ENCODE measurements around the gene TRNAU1AP. TPM values are rescaled to one million over a fixed set of nuclear protein-coding genes. Genes with fewer than 3 reads are reported as not detected.
"Not testable (repeated sequence)": the region's sequence is repeated elsewhere in the genome, so short reads cannot be mapped to it uniquely, and the experiment has no call there.

Gene TRNAU1AP
- total RNA-seq, 3 donors from 2014 or later (not counting 1 experiment from before 2014, with no cell fraction given): 28.3 to 38.7 (median 32.1) TPM

- DNase-seq: peak in 1 of 2 donors; percentile 34
- 50% methylated on average over 6 of the region's 13 CpGs for WGBS (ENCODE audit: insufficient coverage)
- intact Hi-C loops (cut with micrococcal nuclease): no loop called here
- Mint-ChIP-seq H3K27ac (peak within 1 kb of the TSS in 1 of 2 donors; percentile 52), H3K4me1 (peaks cover 4 to 12% of the 10 kb centered on the region in 2 donors), H3K4me3 (peak within 1 kb of the TSS; percentile 71), H3K9me3 (no peaks in the 10 kb centered on the region), H3K36me3 (no peaks in the 10 kb centered on the region), H3K27me3 (ENCODE audit: low read depth in 2 of 2) (peaks cover 0 to 4% of the 10 kb centered on the region in 2 donors)
- peaks cover 10% of the 10 kb centered on the region for H3K4me1 ChIP-seq (ENCODE audit: control insufficient read depth, insufficient read depth, low read length)
- peak; percentile 49 to 68 (median 68) for ATAC-seq
- H3K4me3 ChIP-seq (ENCODE audit: low read length): no peak within 1 kb of the TSS
- peaks cover 5% of the 10 kb centered on the region for H3K27me3 ChIP-seq (ENCODE audit: control insufficient read depth, insufficient read depth, low read length)
- H3K36me3 ChIP-seq (ENCODE audit: control insufficient read depth, insufficient read depth, low read length): no peaks in the 10 kb centered on the region
- H3K9me3 ChIP-seq (ENCODE audit: control insufficient read depth, insufficient read depth, low read length): no peaks in the 10 kb centered on the region
- no peak within 1 kb of the TSS for H3K27ac ChIP-seq (ENCODE audit: low read length)
- TF ChIP-seq CTCF (IDR thresholded peaks at IDR 0.05): no peak
Measured at GRCh38 chr1:28591708-28592320, 38.9 kb downstream of the TRNAU1AP start, which contains the start of gene RAB42. Gene RAB42, plus strand, starts transcription at chr1:28592265. Its CDS starts 247 bp downstream, at chr1:28592512.

GRCh38 chr1:28592321-28593071, 39.6 kb downstream of the TRNAU1AP start:
- 7% methylated on average over 81 of the region's 81 CpGs for WGBS (ENCODE audit: insufficient coverage)
- Mint-ChIP-seq H3K4me3 (peak overlapping the region; percentile 71), H3K4me1 (peaks cover 4 to 12% of the 10 kb centered on the region in 2 donors), H3K27me3 (ENCODE audit: low read depth in 2 of 2) (peaks cover 0 to 4% of the 10 kb centered on the region in 2 donors), H3K36me3 (no peaks in the 10 kb centered on the region), H3K9me3 (no peaks in the 10 kb centered on the region), H3K27ac (peak overlapping the region in 1 of 2 donors; percentile 52)
- no peak overlapping the region for H3K4me3 ChIP-seq (ENCODE audit: low read length)
- no peaks in the 10 kb centered on the region for H3K36me3 ChIP-seq (ENCODE audit: control insufficient read depth, insufficient read depth, low read length)
- H3K27ac ChIP-seq (ENCODE audit: low read length): no peak overlapping the region
- no peak for TF ChIP-seq CTCF (IDR thresholded peaks at IDR 0.05)
- ATAC-seq (peak; percentile 69 to 85 (median 75)), DNase-seq (peak in 1 of 2 donors; percentile 20)
- no peaks in the 10 kb centered on the region for H3K9me3 ChIP-seq (ENCODE audit: control insufficient read depth, insufficient read depth, low read length)
- H3K4me1 ChIP-seq (ENCODE audit: control insufficient read depth, insufficient read depth, low read length): peaks cover 10% of the 10 kb centered on the region
- H3K27me3 ChIP-seq (ENCODE audit: control insufficient read depth, insufficient read depth, low read length): peaks cover 5% of the 10 kb centered on the region
- intact Hi-C loops (cut with micrococcal nuclease): no loop called here

GRCh38 chr1:28593988-28594356, 41.1 kb downstream of the TRNAU1AP start:
- H3K27ac ChIP-seq (ENCODE audit: low read length); H3K4me3 Mint-ChIP-seq; H3K9me3 Mint-ChIP-seq; H3K27ac Mint-ChIP-seq; H3K9me3 ChIP-seq (ENCODE audit: control insufficient read depth, insufficient read depth, low read length); H3K36me3 Mint-ChIP-seq; H3K4me3 ChIP-seq (ENCODE audit: low read length); ATAC-seq; intact Hi-C loops (cut with micrococcal nuclease); H3K27me3 ChIP-seq (ENCODE audit: control insufficient read depth, insufficient read depth, low read length); H3K36me3 ChIP-seq (ENCODE audit: control insufficient read depth, insufficient read depth, low read length); H3K27me3 Mint-ChIP-seq (ENCODE audit: low read depth in 2 of 2); DNase-seq: not testable (repeated sequence)
- 98% methylated on average over 3 of the region's 3 CpGs for WGBS (ENCODE audit: insufficient coverage)
- H3K4me1 ChIP-seq (ENCODE audit: control insufficient read depth, insufficient read depth, low read length): peaks cover 10% of the 10 kb centered on the region
- peaks cover 4 to 12% of the 10 kb centered on the region in 2 donors for H3K4me1 Mint-ChIP-seq

GRCh38 chr1:28594686-28595411, 42.0 kb downstream of the TRNAU1AP start:
- DNase-seq; H3K27me3 ChIP-seq (ENCODE audit: control insufficient read depth, insufficient read depth, low read length); H3K27ac ChIP-seq (ENCODE audit: low read length); H3K27me3 Mint-ChIP-seq (ENCODE audit: low read depth in 2 of 2); H3K27ac Mint-ChIP-seq; ATAC-seq; H3K36me3 ChIP-seq (ENCODE audit: control insufficient read depth, insufficient read depth, low read length); H3K9me3 Mint-ChIP-seq; H3K36me3 Mint-ChIP-seq; intact Hi-C loops (cut with micrococcal nuclease); H3K4me3 Mint-ChIP-seq; H3K4me3 ChIP-seq (ENCODE audit: low read length); H3K9me3 ChIP-seq (ENCODE audit: control insufficient read depth, insufficient read depth, low read length): not testable (repeated sequence)
- 94% methylated on average over 7 of the region's 7 CpGs for WGBS (ENCODE audit: insufficient coverage)
- H3K4me1 ChIP-seq (ENCODE audit: control insufficient read depth, insufficient read depth, low read length): peaks cover 10% of the 10 kb centered on the region
- peaks cover 4 to 12% of the 10 kb centered on the region in 2 donors for H3K4me1 Mint-ChIP-seq

Measured in natural killer cell (primary cell).